Liver (tissue), 3 donors: ENCODE measurements around the gene ADAMTS14.

ENCODE experiments used
- ATF3 ChIP-seq: IDR thresholded peaks from 2 replicates; pipeline ENCODE4 v1.6.1; 2016; ENCODE audit warnings: antibody characterized with exemption
- CTCF ChIP-seq: fragments of 150-350 bp; IDR thresholded peaks from 2 replicates; pipeline ENCODE4 v1.5.1; 2017; ENCODE audit warnings: improper control_type of control experiment, low read depth, low read length; ENCODE audit not compliant: missing input control
- EGR1 ChIP-seq, 2 donors: IDR thresholded peaks; 2 replicates each; pipeline ENCODE4 v1.6.1; 2016 to 2018; ENCODE audit warnings: antibody characterized with exemption in 2 of 2, low read depth in 2 of 2
- FOXA1 ChIP-seq: IDR thresholded peaks from 2 replicates; pipeline ENCODE4 v1.6.1; 2016; ENCODE audit warnings: antibody characterized with exemption
- HNF4G ChIP-seq: IDR thresholded peaks from 2 replicates; pipeline ENCODE4 v1.6.1; 2016; ENCODE audit warnings: antibody characterized with exemption
- MAX ChIP-seq: IDR thresholded peaks from 2 replicates; pipeline ENCODE4 v1.6.1; 2016; ENCODE audit warnings: antibody characterized with exemption
- NR2F2 ChIP-seq: IDR thresholded peaks from 2 replicates; pipeline ENCODE4 v1.6.1; 2016; ENCODE audit warnings: antibody characterized with exemption
- RAD21 ChIP-seq, 2 donors: IDR thresholded peaks; 2 replicates each; pipeline ENCODE4 v1.6.1; 2016; ENCODE audit warnings: antibody characterized with exemption in 2 of 2, mild to moderate bottlenecking in 2 of 2
- SP1 ChIP-seq: IDR thresholded peaks from 2 replicates; pipeline ENCODE4 v1.6.1; 2018; ENCODE audit warnings: antibody characterized with exemption, mild to moderate bottlenecking
- TAF1 ChIP-seq: conservative IDR thresholded peaks from 2 replicates; pipeline ENCODE4 v1.6.1; 2016; ENCODE audit warnings: antibody characterized with exemption, mild to moderate bottlenecking
- YY1 ChIP-seq: IDR thresholded peaks from 2 replicates; pipeline ENCODE4 v1.6.1; 2016; ENCODE audit warnings: antibody characterized with exemption, mild to moderate bottlenecking
- ZBTB33 ChIP-seq: IDR thresholded peaks from 2 replicates; pipeline ENCODE4 v1.6.1; 2016; ENCODE audit warnings: antibody characterized with exemption
- TF ChIP-seq, protein P1 (sequence below): IDR thresholded peaks from 2 replicates; pipeline ENCODE4 v1.6.1; 2016; ENCODE audit warnings: antibody characterized with exemption, mild to moderate bottlenecking
- donor health status: healthy.
- donor health status: healthy.

- TF ChIP-seq CTCF (no peak), HNF4G (no peak), ZBTB33 (no peak), MAX (no peak), FOXA1 (no peak), RAD21 (IDR thresholded peaks at IDR 0.05) (no peak), NR2F2 (no peak), TAF1 (no peak), ATF3 (no peak), SP1 (no peak), EGR1 (IDR thresholded peaks at IDR 0.05; ENCODE audit: low read depth in 2 of 2) (no peak), YY1 (no peak)
- TF ChIP-seq, protein P1, sequence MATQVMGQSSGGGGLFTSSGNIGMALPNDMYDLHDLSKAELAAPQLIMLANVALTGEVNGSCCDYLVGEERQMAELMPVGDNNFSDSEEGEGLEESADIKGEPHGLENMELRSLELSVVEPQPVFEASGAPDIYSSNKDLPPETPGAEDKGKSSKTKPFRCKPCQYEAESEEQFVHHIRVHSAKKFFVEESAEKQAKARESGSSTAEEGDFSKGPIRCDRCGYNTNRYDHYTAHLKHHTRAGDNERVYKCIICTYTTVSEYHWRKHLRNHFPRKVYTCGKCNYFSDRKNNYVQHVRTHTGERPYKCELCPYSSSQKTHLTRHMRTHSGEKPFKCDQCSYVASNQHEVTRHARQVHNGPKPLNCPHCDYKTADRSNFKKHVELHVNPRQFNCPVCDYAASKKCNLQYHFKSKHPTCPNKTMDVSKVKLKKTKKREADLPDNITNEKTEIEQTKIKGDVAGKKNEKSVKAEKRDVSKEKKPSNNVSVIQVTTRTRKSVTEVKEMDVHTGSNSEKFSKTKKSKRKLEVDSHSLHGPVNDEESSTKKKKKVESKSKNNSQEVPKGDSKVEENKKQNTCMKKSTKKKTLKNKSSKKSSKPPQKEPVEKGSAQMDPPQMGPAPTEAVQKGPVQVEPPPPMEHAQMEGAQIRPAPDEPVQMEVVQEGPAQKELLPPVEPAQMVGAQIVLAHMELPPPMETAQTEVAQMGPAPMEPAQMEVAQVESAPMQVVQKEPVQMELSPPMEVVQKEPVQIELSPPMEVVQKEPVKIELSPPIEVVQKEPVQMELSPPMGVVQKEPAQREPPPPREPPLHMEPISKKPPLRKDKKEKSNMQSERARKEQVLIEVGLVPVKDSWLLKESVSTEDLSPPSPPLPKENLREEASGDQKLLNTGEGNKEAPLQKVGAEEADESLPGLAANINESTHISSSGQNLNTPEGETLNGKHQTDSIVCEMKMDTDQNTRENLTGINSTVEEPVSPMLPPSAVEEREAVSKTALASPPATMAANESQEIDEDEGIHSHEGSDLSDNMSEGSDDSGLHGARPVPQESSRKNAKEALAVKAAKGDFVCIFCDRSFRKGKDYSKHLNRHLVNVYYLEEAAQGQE = no peak
Observed at GRCh38 chr10:70762441-70763175, 90.3 kb downstream of the ADAMTS14 start.
